Heart right ventricle (tissue), 16 donors: Measurements from ENCODE around the gene AGO4. TPM values are rescaled to one million over a fixed set of nuclear protein-coding genes. Genes with fewer than 3 reads are reported as not detected.

Experiments
- ATAC-seq, 8 donors: fragments of 200-7000 bp; cut with Tn5 transposase; one replicate each; pipeline ENCODE4 v1.9.1; 2020; ENCODE audit warnings: mild to moderate bottlenecking in 8 of 8, moderate library complexity in 8 of 8, moderate number of reproducible peaks in 1 of 8
- DNase-seq, 2 donors: peaks; one replicate each; pipeline ENCODE4 v3.0.0-alpha.2; 2020
- H3K27ac ChIP-seq, 10 donors: fragments of 200-600 bp; sonication (generic) in 2 of 10; one replicate each; pipeline versions ENCODE4 v1.5.0 to v1.8.0; 2020 to 2022; ENCODE audit warnings: mild to moderate bottlenecking in 3 of 10
- H3K27me3 ChIP-seq, 7 donors: fragments of 200-600 bp; one replicate each; pipeline ENCODE4 v1.8.0; 2021 to 2022; ENCODE audit warnings: mild to moderate bottlenecking in 2 of 7
- H3K36me3 ChIP-seq, 9 donors: fragments of 200-600 bp; sonication (generic) in 1 of 9; one replicate each; pipeline versions ENCODE4 v1.5.0 to v1.8.0; 2020 to 2022; ENCODE audit warnings: mild to moderate bottlenecking in 2 of 9
- H3K4me1 ChIP-seq, 9 donors: fragments of 200-600 bp; sonication (generic) in 1 of 9; one replicate each; pipeline versions ENCODE4 v1.5.0 to v1.8.0; 2020 to 2022; ENCODE audit warnings: mild to moderate bottlenecking in 4 of 9
- H3K4me3 ChIP-seq, 10 donors: fragments of 200-600 bp; sonication (generic) in 2 of 10; one replicate each; pipeline versions ENCODE4 v1.5.0 to v1.8.0; 2020 to 2022; ENCODE audit warnings: mild to moderate bottlenecking in 7 of 10, moderate library complexity in 2 of 10
- H3K9me3 ChIP-seq, 11 donors: fragments of 200-600 bp in 10 of 11; sonication (generic) in 2 of 11; one replicate each; pipeline versions ENCODE4 v1.5.0 to v1.8.0; 2013 to 2022; ENCODE audit warnings: mild to moderate bottlenecking in 2 of 11, control low read depth in 1 of 11, moderate library complexity in 1 of 11
- WGBS, 2 donors: extraction: QIAGEN DNeasy Blood & Tissue Kit; methylation state at CpG; one replicate each; pipeline ENCODE4 v1.1.7; 2013; ENCODE audit warnings: inconsistent platforms in 1 of 2; 5-methylcytosine and 5-hydroxymethylcytosine counted together
- intact Hi-C, 10 donors: fragments of 100-400 bp; cut with DNase I; formaldehyde crosslinking; loops; one replicate each; pipeline versions ENCODE4 v1.11.1 to v1.14.2; 2022
- polyA plus RNA-seq, 2 donors: library from polyadenylated mRNA; stranded (reverse); fragments of 200-250 nt; gene quantifications; one replicate each; pipeline ENCODE4 v1.2.3, GENCODE V29; 2013
- total RNA-seq, 10 donors: library from RNA; stranded (reverse); fragmentation: NEBNext Ultra II Directional in 3 of 10; extraction: Animal tissue kit (Norgen Biotek cat#: 25700) in 3 of 10; gene quantifications; one replicate each; pipeline versions ENCODE4 v1.2.1 to v1.2.4, GENCODE V29; 2021 to 2023
- TF ChIP-seq, protein P1 (sequence below), 9 donors: fragments of 200-600 bp; sonication (generic) in 2 of 9; IDR thresholded peaks; one replicate each; pipeline versions ENCODE4 v1.5.0 to v1.8.0; 2021 to 2022; ENCODE audit warnings: antibody characterized with exemption in 9 of 9, mild to moderate bottlenecking in 5 of 9, moderate library complexity in 1 of 9
- donor health status: Arrhythmogenic right ventricular cardiomyopathy.
- donor health status: ischemic (EF 13 %, LVEDD 7.1; RV severe dilation, severe dysfunction).
- donor health status: healthy with polysubstance abuse.
- donor health status: DM: no; HTN: yes; CAD: no.
- donor health status: DM: no; HTN: no; CAD: no.
- donor health status: ischemic (EF 25% LVEDD 6.9; RV normal size, moderate dysfunction).
- donor health status: ischemic (EF 25% LVEDD 5.7; RV mildly dilated, moderate dysfunction).
- donor health status: healthy.
- donor health status: DM: yes; HTN: yes; CAD: no.
- donor health status: Ischemic cardiomyopathy.
- donor health status: ischemic (EF 35%, LVEDD 5.7; RV mildly dilated, moderate dysfunction).
- donor health status: nonischemic (EF 11% LVEDD 7.7; RV severe dilation, severe dysfunction).
- donor health status: DM: yes; HTN: yes; CAD: no.
- donor health status: PGD.
- donor health status: ischemic (EF 29% LVEDD 5.4; RV normal size, mild dysfunction).
- donor health status: nonischemic (EF 23%, LVEDD 6.1; RV moderate dilation, normal function).

AGO4 gene
- total and polyA plus RNA-seq, 12 donors = 4.1 to 25.1 (median 20.4) TPM

GRCh38 chr1:35876988-35877387, 69.2 kb downstream of the AGO4 start:
- H3K27me3 ChIP-seq = no peaks in the 10 kb centered on the region
- H3K27ac ChIP-seq = no peak overlapping the region
- H3K9me3 ChIP-seq = no peaks in the 10 kb centered on the region
- H3K4me1 ChIP-seq = no peaks in the 10 kb centered on the region
- ATAC-seq (no peak), DNase-seq (no peak)
- no peaks in the 10 kb centered on the region for H3K36me3 ChIP-seq
- intact Hi-C loops = no loop called here
- H3K4me3 ChIP-seq = no peak overlapping the region
- WGBS, 2 donors = 20 to 32% methylated on average over 5 of the region's 5 CpGs
- TF ChIP-seq, protein P1, sequence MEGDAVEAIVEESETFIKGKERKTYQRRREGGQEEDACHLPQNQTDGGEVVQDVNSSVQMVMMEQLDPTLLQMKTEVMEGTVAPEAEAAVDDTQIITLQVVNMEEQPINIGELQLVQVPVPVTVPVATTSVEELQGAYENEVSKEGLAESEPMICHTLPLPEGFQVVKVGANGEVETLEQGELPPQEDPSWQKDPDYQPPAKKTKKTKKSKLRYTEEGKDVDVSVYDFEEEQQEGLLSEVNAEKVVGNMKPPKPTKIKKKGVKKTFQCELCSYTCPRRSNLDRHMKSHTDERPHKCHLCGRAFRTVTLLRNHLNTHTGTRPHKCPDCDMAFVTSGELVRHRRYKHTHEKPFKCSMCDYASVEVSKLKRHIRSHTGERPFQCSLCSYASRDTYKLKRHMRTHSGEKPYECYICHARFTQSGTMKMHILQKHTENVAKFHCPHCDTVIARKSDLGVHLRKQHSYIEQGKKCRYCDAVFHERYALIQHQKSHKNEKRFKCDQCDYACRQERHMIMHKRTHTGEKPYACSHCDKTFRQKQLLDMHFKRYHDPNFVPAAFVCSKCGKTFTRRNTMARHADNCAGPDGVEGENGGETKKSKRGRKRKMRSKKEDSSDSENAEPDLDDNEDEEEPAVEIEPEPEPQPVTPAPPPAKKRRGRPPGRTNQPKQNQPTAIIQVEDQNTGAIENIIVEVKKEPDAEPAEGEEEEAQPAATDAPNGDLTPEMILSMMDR (IDR thresholded peaks at IDR 0.05) = no peak

- no peaks in the 10 kb centered on the region for H3K36me3 ChIP-seq
- peaks cover 0 to 39% (median 30%) of the 10 kb centered on the region in 9 donors for H3K4me1 ChIP-seq
- H3K4me3 ChIP-seq = no peak overlapping the region
- no peak for DNase-seq
- ATAC-seq = no peak
- no peaks in the 10 kb centered on the region for H3K27me3 ChIP-seq
- TF ChIP-seq, protein P1 (IDR thresholded peaks at IDR 0.05) = no peak
- H3K9me3 ChIP-seq = no peaks in the 10 kb centered on the region
- intact Hi-C loops = loop anchor here in 3 of 10 donors (5.0 to 10.0 kb wide), 2 partner anchors 45 to 203 kb away; partner anchors contain the start of genes ADPRS (in 2 of the 3) and TEKT2 (in 2 of the 3)
- WGBS, 2 donors = 36 to 38% methylated on average over 4 of the region's 4 CpGs
- no peak overlapping the region for H3K27ac ChIP-seq
Observed at GRCh38 chr1:35881850-35882273, 74.0 kb downstream of the AGO4 start.

DNA sequence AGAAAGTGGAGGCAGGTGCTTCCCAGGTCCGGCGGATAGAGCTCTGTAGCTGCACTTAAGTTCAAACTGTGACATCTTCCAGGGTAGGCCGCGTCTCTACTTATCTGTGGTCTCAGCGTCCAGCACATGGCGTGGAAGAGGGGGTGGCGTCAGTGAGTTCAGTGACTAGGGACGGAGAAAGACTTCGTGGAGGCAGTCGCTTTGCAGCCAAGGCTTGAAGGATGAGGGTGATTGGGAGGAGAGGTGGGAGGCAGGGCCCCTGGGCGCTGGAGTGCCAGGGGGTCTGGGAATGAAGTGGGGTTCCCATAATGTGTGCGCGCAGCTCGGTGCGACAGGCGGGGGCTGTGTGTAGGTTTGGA, 74.7 kb downstream of the AGO4 start:
- Histone ChIP-seq H3K4me1 (peaks cover 2 to 46% (median 36%) of the 10 kb centered on the region in 9 donors), H3K27me3 (no peaks in the 10 kb centered on the region), H3K27ac (peak overlapping the region in 7 of 10 donors; percentile 27 to 91 (median 80)), H3K4me3 (peak overlapping the region in 9 of 10 donors; percentile 90 to 100 (median 98)), H3K9me3 (no peaks in the 10 kb centered on the region), H3K36me3 (no peaks in the 10 kb centered on the region)
- no peak for DNase-seq
- TF ChIP-seq, protein P1 (IDR thresholded peaks at IDR 0.05) = no peak
- ATAC-seq = peak in 1 of 8 donors; percentile 5
- intact Hi-C loops = loop anchor here in 3 of 10 donors (5.0 to 10.0 kb wide), 2 partner anchors 45 to 202 kb away; partner anchors contain the start of genes ADPRS (in 2 of the 3) and TEKT2 (in 2 of the 3)
- 43 to 47% methylated on average over 16 of the region's 16 CpGs for WGBS, 2 donors

GRCh38 chr1:35882945-35883634, 75.3 kb downstream of the AGO4 start, which contains the start of gene AGO1:
TSS of gene AGO1 (plus strand) at chr1:35883209. CDS start at chr1:35883422, 213 bp downstream.
- Histone ChIP-seq H3K27me3 (no peaks in the 10 kb centered on the region), H3K4me1 (peaks cover 2 to 51% (median 36%) of the 10 kb centered on the region in 9 donors), H3K36me3 (peaks cover 0 to under 1% (median 0%) of the 10 kb centered on the region in 9 donors), H3K27ac (peak within 1 kb of the TSS in 9 of 10 donors; percentile 78 to 91 (median 84)), H3K9me3 (no peaks in the 10 kb centered on the region), H3K4me3 (peak within 1 kb of the TSS; percentile 90 to 100 (median 98))
- intact Hi-C loops = loop anchor here in 3 of 10 donors (1.0 to 10.0 kb wide), 3 partner anchors 44 to 202 kb away; partner anchors contain the start of genes ADPRS (in 2 of the 3), TEKT2 (in 2 of the 3) and AGO3 (in 1 of the 3)
- TF ChIP-seq, protein P1 (IDR thresholded peaks at IDR 0.05) = peak; percentile 93 to 99 (median 98)
- peak; percentile 94 to 97 for DNase-seq
- WGBS, 2 donors = 0 to 1% methylated on average over 57 to 58 of the region's 58 CpGs
- ATAC-seq = peak; percentile 95 to 99 (median 97)
